ENCODE measurements around the gene PSME2. TPM values are rescaled to one million over a fixed set of nuclear protein-coding genes. Genes with fewer than 3 reads are reported as not detected.

The PSME2 gene
- polyA plus RNA-seq, 1 donor from 2014 or later: 73.3 TPM

- H3K27me3 ChIP-seq (ENCODE audit: insufficient read depth, low read depth, low read length): no peaks in the 10 kb centered on the region
- H3K4me2 ChIP-seq (ENCODE audit: low read length): peak within 1 kb of the TSS; percentile 84
- no peaks in the 10 kb centered on the region for H3F3A ChIP-seq (ENCODE audit: insufficient read depth, low read length, poor library complexity, severe bottlenecking)
- no peaks in the 10 kb centered on the region for H3K9me2 ChIP-seq (ENCODE audit: insufficient read depth, low read length)
- peak within 1 kb of the TSS; percentile 79 for H3K9ac ChIP-seq (ENCODE audit: low read length)
- H3K4me3 ChIP-seq (ENCODE audit: low read length): peak within 1 kb of the TSS; percentile 97
- no peaks in the 10 kb centered on the region for H3K36me3 ChIP-seq (ENCODE audit: insufficient read depth, low read length)
- TF ChIP-seq REST (IDR thresholded peaks at IDR 0.05; ENCODE audit: borderline replicate concordance): peak; percentile 53
- no peak for TF ChIP-seq RAD21 (conservative IDR thresholded peaks at IDR 0.05)
- no peak for TF ChIP-seq EZH2 (IDR thresholded peaks at IDR 0.05; ENCODE audit: borderline replicate concordance, insufficient read depth, low read length, poor library complexity, severe bottlenecking)
- TF ChIP-seq MXI1 (conservative IDR thresholded peaks at IDR 0.05; ENCODE audit: poor library complexity, severe bottlenecking): peak; percentile 58
- TF ChIP-seq CTCF (IDR thresholded peaks at IDR 0.05; ENCODE audit: poor library complexity, severe bottlenecking): no peak
- peak; percentile 16 for TF ChIP-seq TAF1 (IDR thresholded peaks at IDR 0.05; ENCODE audit: low read depth)
- TF ChIP-seq EP300 (conservative IDR thresholded peaks at IDR 0.05; ENCODE audit: poor library complexity, severe bottlenecking): no peak
- TF ChIP-seq POLR2AphosphoS5 (IDR thresholded peaks at IDR 0.05): peak; percentile 58
- TF ChIP-seq SMC3 (conservative IDR thresholded peaks at IDR 0.05; ENCODE audit: poor library complexity): no peak
- peaks cover 9% of the 10 kb centered on the region for H3K79me2 ChIP-seq (replicated peaks; ENCODE audit: insufficient read depth, low read length)
- no peaks in the 10 kb centered on the region for H3K9me3 ChIP-seq (ENCODE audit: low read length)
- H4K20me1 ChIP-seq (ENCODE audit: insufficient read depth): no peaks in the 10 kb centered on the region
- H2AFZ ChIP-seq (ENCODE audit: low read depth, low read length): peak within 1 kb of the TSS; percentile 95
- peak within 1 kb of the TSS; percentile 79 for H3K27ac ChIP-seq (ENCODE audit: low read length)
These were observed 759 bp upstream of the PSME2 start, which contains the start of gene RNF31 for GRCh38 chr14:24146978-24147760. TSS of gene RNF31 (plus strand) at chr14:24147498. CDS start at chr14:24147699, 201 bp downstream.

- peak overlapping the region; percentile 95 for H2AFZ ChIP-seq (ENCODE audit: low read depth, low read length)
- H3K79me2 ChIP-seq (replicated peaks; ENCODE audit: insufficient read depth, low read length): peaks cover 9% of the 10 kb centered on the region
- H3K27me3 ChIP-seq (ENCODE audit: insufficient read depth, low read depth, low read length): no peaks in the 10 kb centered on the region
- H3K27ac ChIP-seq (ENCODE audit: low read length): peak overlapping the region; percentile 79
- peaks cover 6% of the 10 kb centered on the region for H3F3A ChIP-seq (ENCODE audit: insufficient read depth, low read length, poor library complexity, severe bottlenecking)
- peak overlapping the region; percentile 79 for H3K9ac ChIP-seq (ENCODE audit: low read length)
- H3K4me3 ChIP-seq (ENCODE audit: low read length): peak overlapping the region; percentile 97
- no peaks in the 10 kb centered on the region for H3K9me3 ChIP-seq (ENCODE audit: low read length)
- H4K20me1 ChIP-seq (ENCODE audit: insufficient read depth): no peaks in the 10 kb centered on the region
- no peak for TF ChIP-seq RAD21 (conservative IDR thresholded peaks at IDR 0.05)
- no peak for TF ChIP-seq TAF1 (IDR thresholded peaks at IDR 0.05; ENCODE audit: low read depth)
- TF ChIP-seq MXI1 (conservative IDR thresholded peaks at IDR 0.05; ENCODE audit: poor library complexity, severe bottlenecking): no peak
- no peak for TF ChIP-seq EZH2 (IDR thresholded peaks at IDR 0.05; ENCODE audit: borderline replicate concordance, insufficient read depth, low read length, poor library complexity, severe bottlenecking)
- no peak for TF ChIP-seq EP300 (conservative IDR thresholded peaks at IDR 0.05; ENCODE audit: poor library complexity, severe bottlenecking)
- no peak for TF ChIP-seq SMC3 (conservative IDR thresholded peaks at IDR 0.05; ENCODE audit: poor library complexity)
- no peak for TF ChIP-seq CTCF (IDR thresholded peaks at IDR 0.05; ENCODE audit: poor library complexity, severe bottlenecking)
- no peak for TF ChIP-seq POLR2AphosphoS5 (IDR thresholded peaks at IDR 0.05)
- H3K9me2 ChIP-seq (ENCODE audit: insufficient read depth, low read length): no peaks in the 10 kb centered on the region
- H3K4me2 ChIP-seq (ENCODE audit: low read length): peak overlapping the region; percentile 76
- H3K36me3 ChIP-seq (ENCODE audit: insufficient read depth, low read length): no peaks in the 10 kb centered on the region
These were observed 539 bp downstream of the PSME2 start for GRCh38 chr14:24145690-24146452.

Measured in neural cell (in vitro differentiated cells).